PFSK-1 (cell line): ENCODE results near the gene ARMCX6.

ENCODE experiments used
- FOXP2 ChIP-seq: optimal IDR thresholded peaks from 2 replicates; pipeline ENCODE3; 2011; ENCODE audit warnings: borderline replicate concordance, control low read depth, inconsistent platforms; ENCODE audit not compliant: insufficient read depth; ENCODE audit errors: extremely low read length, extremely low read depth
- POLR2AphosphoS5 ChIP-seq: IDR thresholded peaks from 2 replicates; pipeline ENCODE4 v1.6.1; 2012; ENCODE audit warnings: low read depth, mild to moderate bottlenecking, control low read depth, low read length, moderate library complexity
- SIN3A ChIP-seq: IDR thresholded peaks from 2 replicates; pipeline ENCODE4 v1.6.1; 2012; ENCODE audit warnings: mild to moderate bottlenecking, low read length, moderate library complexity, borderline replicate concordance; ENCODE audit not compliant: insufficient read depth
- TAF1 ChIP-seq: IDR thresholded peaks from 2 replicates; pipeline ENCODE4 v1.6.1; 2012; ENCODE audit warnings: low read length, control low read depth, borderline replicate concordance; ENCODE audit not compliant: insufficient read depth
- TF ChIP-seq, protein P1 (sequence below), 2 experiments: IDR thresholded peaks; 2 replicates each; pipeline versions ENCODE4 v1.6.1 to v1.8.0; 2011 to 2012; ENCODE audit warnings: low read depth in 2 of 2, low read length in 2 of 2, control low read depth in 1 of 2, inconsistent platforms in 1 of 2, mild to moderate bottlenecking in 1 of 2, moderate library complexity in 1 of 2; ENCODE audit not compliant: insufficient read depth in 1 of 2

ARMCX6 gene

GRCh38 chrX:101602077-101602476 is 15.7 kb downstream of the ARMCX6 start:
- TF ChIP-seq, protein P1, sequence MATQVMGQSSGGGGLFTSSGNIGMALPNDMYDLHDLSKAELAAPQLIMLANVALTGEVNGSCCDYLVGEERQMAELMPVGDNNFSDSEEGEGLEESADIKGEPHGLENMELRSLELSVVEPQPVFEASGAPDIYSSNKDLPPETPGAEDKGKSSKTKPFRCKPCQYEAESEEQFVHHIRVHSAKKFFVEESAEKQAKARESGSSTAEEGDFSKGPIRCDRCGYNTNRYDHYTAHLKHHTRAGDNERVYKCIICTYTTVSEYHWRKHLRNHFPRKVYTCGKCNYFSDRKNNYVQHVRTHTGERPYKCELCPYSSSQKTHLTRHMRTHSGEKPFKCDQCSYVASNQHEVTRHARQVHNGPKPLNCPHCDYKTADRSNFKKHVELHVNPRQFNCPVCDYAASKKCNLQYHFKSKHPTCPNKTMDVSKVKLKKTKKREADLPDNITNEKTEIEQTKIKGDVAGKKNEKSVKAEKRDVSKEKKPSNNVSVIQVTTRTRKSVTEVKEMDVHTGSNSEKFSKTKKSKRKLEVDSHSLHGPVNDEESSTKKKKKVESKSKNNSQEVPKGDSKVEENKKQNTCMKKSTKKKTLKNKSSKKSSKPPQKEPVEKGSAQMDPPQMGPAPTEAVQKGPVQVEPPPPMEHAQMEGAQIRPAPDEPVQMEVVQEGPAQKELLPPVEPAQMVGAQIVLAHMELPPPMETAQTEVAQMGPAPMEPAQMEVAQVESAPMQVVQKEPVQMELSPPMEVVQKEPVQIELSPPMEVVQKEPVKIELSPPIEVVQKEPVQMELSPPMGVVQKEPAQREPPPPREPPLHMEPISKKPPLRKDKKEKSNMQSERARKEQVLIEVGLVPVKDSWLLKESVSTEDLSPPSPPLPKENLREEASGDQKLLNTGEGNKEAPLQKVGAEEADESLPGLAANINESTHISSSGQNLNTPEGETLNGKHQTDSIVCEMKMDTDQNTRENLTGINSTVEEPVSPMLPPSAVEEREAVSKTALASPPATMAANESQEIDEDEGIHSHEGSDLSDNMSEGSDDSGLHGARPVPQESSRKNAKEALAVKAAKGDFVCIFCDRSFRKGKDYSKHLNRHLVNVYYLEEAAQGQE (IDR thresholded peaks at IDR 0.05; ENCODE audit: insufficient read depth in 1 of 2, low read depth in 2 of 2, low read length in 2 of 2), result no peak
- TF ChIP-seq POLR2AphosphoS5 (no peak), FOXP2 (no peak), SIN3A (no peak), TAF1 (no peak)

DNA sequence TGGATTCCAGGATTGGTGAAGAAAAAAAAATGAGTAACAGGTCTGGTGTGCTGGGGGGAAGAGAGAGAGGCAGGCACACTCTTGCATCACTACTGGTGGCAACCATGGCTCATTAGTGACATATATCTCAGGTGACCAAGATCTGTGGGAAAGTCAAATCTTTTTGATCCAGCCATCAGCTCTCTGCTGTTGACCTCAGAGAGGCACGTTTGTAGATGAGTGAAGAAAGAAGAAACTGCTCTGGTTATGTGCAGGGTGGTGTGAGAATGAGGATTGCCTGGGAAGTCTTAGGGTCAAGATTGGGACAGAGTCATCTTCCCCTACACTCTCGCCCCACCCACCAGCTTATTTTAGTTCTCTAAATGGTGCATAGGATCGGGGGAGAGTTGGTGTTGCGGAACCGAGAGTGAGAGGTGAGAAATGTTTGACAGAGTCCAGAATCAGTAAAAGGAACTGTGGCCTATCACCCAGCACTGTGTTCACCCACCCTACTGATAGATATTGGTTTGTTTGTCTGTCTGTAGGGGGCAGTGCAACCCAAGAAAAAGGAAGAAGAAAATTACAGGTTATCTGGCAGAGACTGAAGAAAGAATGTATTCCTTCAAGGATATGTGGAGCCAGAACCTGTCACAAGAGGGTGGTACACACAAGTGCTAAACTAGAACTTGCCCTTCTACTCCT is 21.9 kb downstream of the ARMCX6 start:
- TF ChIP-seq, protein P1 (IDR thresholded peaks at IDR 0.05; ENCODE audit: insufficient read depth in 1 of 2, low read depth in 2 of 2, low read length in 2 of 2), result no peak
- TF ChIP-seq TAF1 (no peak), SIN3A (no peak), FOXP2 (no peak)
